ENCODE measurements around the gene FKBP9. TPM values are rescaled to one million over a fixed set of nuclear protein-coding genes. Genes with fewer than 3 reads are reported as not detected.
"Not testable (repeated sequence)": the region's sequence is repeated elsewhere in the genome, so short reads cannot be mapped to it uniquely, and the experiment has no call there.

FKBP9 gene
- total RNA-seq, 2 donors from 2014 or later, result 0.61 to 0.74 TPM

- no peaks in the 10 kb centered on the region for H3K9me3 Mint-ChIP-seq
- H3K4me3 Mint-ChIP-seq, result peak overlapping the region; percentile 100
- H3K36me3 Mint-ChIP-seq, result no peaks in the 10 kb centered on the region
- peaks cover 16% of the 10 kb centered on the region in 2 donors for H3K4me1 Mint-ChIP-seq (ENCODE audit: low read depth in 2 of 2)
- DNase-seq (ENCODE audit: low spot score), result no peak
- peak overlapping the region in 1 of 2 donors; percentile 84 for H3K27ac Mint-ChIP-seq
- ATAC-seq, result no peak
- H3K27me3 Mint-ChIP-seq, result peaks cover 0 to 7% of the 10 kb centered on the region in 2 donors
Measured at GRCh38 chr7:32941181-32941580, 16.1 kb upstream of the FKBP9 start.

GRCh38 chr7:32941681-32942414 lies 15.4 kb upstream of the FKBP9 start:
- Mint-ChIP-seq H3K9me3 (no peaks in the 10 kb centered on the region), H3K27me3 (peaks cover 0 to 7% of the 10 kb centered on the region in 2 donors), H3K4me3 (peak overlapping the region; percentile 100), H3K4me1 (ENCODE audit: low read depth in 2 of 2) (peaks cover 16% of the 10 kb centered on the region in 2 donors), H3K27ac (peak overlapping the region; percentile 84), H3K36me3 (no peaks in the 10 kb centered on the region)
- ATAC-seq (no peak), DNase-seq (ENCODE audit: low spot score) (no peak)

GRCh38 chr7:32942415-32943251 lies 14.6 kb upstream of the FKBP9 start:
- Mint-ChIP-seq H3K9me3 (no peaks in the 10 kb centered on the region), H3K36me3 (peaks cover 1% of the 10 kb centered on the region), H3K27ac (peak overlapping the region; percentile 84), H3K4me1 (ENCODE audit: low read depth in 2 of 2) (peaks cover 16% of the 10 kb centered on the region in 2 donors), H3K27me3 (peaks cover 0 to 7% of the 10 kb centered on the region in 2 donors), H3K4me3 (peak overlapping the region; percentile 100)
- peak; percentile 78 for DNase-seq (ENCODE audit: low spot score)
- ATAC-seq, result peak; percentile 94 to 95

- ATAC-seq (no peak), DNase-seq (ENCODE audit: low spot score) (no peak)
- H3K4me1 Mint-ChIP-seq (ENCODE audit: low read depth in 2 of 2), result peaks cover 16% of the 10 kb centered on the region in 2 donors
Measured at GRCh38 chr7:32943252-32944030, 13.8 kb upstream of the FKBP9 start.

GRCh38 chr7:32947420-32947983 lies 9.7 kb upstream of the FKBP9 start:
- Mint-ChIP-seq H3K4me1 (ENCODE audit: low read depth in 2 of 2) (no peaks in the 10 kb centered on the region), H3K4me3 (no peak overlapping the region), H3K36me3 (peaks cover 12% of the 10 kb centered on the region), H3K27ac (no peak overlapping the region), H3K27me3 (peaks cover 10 to 11% of the 10 kb centered on the region in 2 donors), H3K9me3 (peaks cover 2% of the 10 kb centered on the region)
- DNase-seq (ENCODE audit: low spot score) (no peak), ATAC-seq (no peak)

More at GRCh38 chr7:32943252-32944030, 13.8 kb upstream of the FKBP9 start:
- Mint-ChIP-seq H3K4me3 (peak overlapping the region; percentile 41), H3K27ac (no peak overlapping the region), H3K9me3 (peaks cover 2% of the 10 kb centered on the region), H3K27me3 (peaks cover 7 to 9% of the 10 kb centered on the region in 2 donors), H3K36me3 (peaks cover 9% of the 10 kb centered on the region)

- Mint-ChIP-seq H3K27ac (no peak overlapping the region), H3K27me3 (peaks cover 10 to 11% of the 10 kb centered on the region in 2 donors), H3K4me3 (no peak overlapping the region), H3K4me1 (ENCODE audit: low read depth in 2 of 2) (no peaks in the 10 kb centered on the region), H3K36me3 (peaks cover 12% of the 10 kb centered on the region), H3K9me3 (peaks cover 2% of the 10 kb centered on the region)
- peak in 1 of 2 donors; percentile 13 for ATAC-seq
- DNase-seq (ENCODE audit: low spot score), result no peak
Measured at GRCh38 chr7:32948202-32948601, 9.0 kb upstream of the FKBP9 start.

- H3K4me3 Mint-ChIP-seq, result no peak overlapping the region
- H3K27ac Mint-ChIP-seq, result no peak overlapping the region
- H3K27me3 Mint-ChIP-seq, result peaks cover 5 to 11% of the 10 kb centered on the region in 2 donors
- DNase-seq (ENCODE audit: low spot score) (no peak), ATAC-seq (no peak)
- H3K36me3 Mint-ChIP-seq, result peaks cover 8% of the 10 kb centered on the region
- H3K4me1 Mint-ChIP-seq (ENCODE audit: low read depth in 2 of 2), result peaks cover under 1 to 1% of the 10 kb centered on the region in 2 donors
- peaks cover 2% of the 10 kb centered on the region for H3K9me3 Mint-ChIP-seq
Measured at GRCh38 chr7:32952876-32953275, 4.4 kb upstream of the FKBP9 start.

GRCh38 chr7:32958046-32959025 lies 1.1 kb downstream of the FKBP9 start:
- DNase-seq (ENCODE audit: low spot score), result no peak
- H3K4me1 Mint-ChIP-seq (ENCODE audit: low read depth in 2 of 2), result peaks cover 4 to 6% of the 10 kb centered on the region in 2 donors
- peaks cover 15 to 24% of the 10 kb centered on the region in 2 donors for H3K27me3 Mint-ChIP-seq
- H3K9me3 Mint-ChIP-seq, result no peaks in the 10 kb centered on the region
- H3K36me3 Mint-ChIP-seq, result no peaks in the 10 kb centered on the region
- no peak for ATAC-seq
- H3K27ac Mint-ChIP-seq, result no peak overlapping the region
- H3K4me3 Mint-ChIP-seq, result peak overlapping the region; percentile 86

GRCh38 chr7:32963880-32964301 lies 6.7 kb downstream of the FKBP9 start:
- H3K4me3 Mint-ChIP-seq; H3K4me1 Mint-ChIP-seq (ENCODE audit: low read depth in 2 of 2); H3K36me3 Mint-ChIP-seq; ATAC-seq; H3K9me3 Mint-ChIP-seq; H3K27ac Mint-ChIP-seq; DNase-seq (ENCODE audit: low spot score): not testable (repeated sequence)
- H3K27me3 Mint-ChIP-seq, result peaks cover 13 to 28% of the 10 kb centered on the region in 2 donors

- peak; percentile 81 to 83 for ATAC-seq
- H3K4me1 Mint-ChIP-seq (ENCODE audit: low read depth in 2 of 2); H3K27ac Mint-ChIP-seq; DNase-seq (ENCODE audit: low spot score); H3K36me3 Mint-ChIP-seq; H3K9me3 Mint-ChIP-seq: not testable (repeated sequence)
- peaks cover 13 to 25% of the 10 kb centered on the region in 2 donors for H3K27me3 Mint-ChIP-seq
- peak overlapping the region; percentile 23 for H3K4me3 Mint-ChIP-seq
Measured at GRCh38 chr7:32964461-32965159, 7.4 kb downstream of the FKBP9 start.

GRCh38 chr7:32966489-32967267 lies 9.4 kb downstream of the FKBP9 start:
- H3K4me3 Mint-ChIP-seq, result not testable (repeated sequence)

More at GRCh38 chr7:32966489-32967267, 9.4 kb downstream of the FKBP9 start:
- not testable (repeated sequence) for DNase-seq (ENCODE audit: low spot score); ATAC-seq; H3K4me1 Mint-ChIP-seq (ENCODE audit: low read depth in 2 of 2); H3K36me3 Mint-ChIP-seq; H3K9me3 Mint-ChIP-seq; H3K27ac Mint-ChIP-seq
- peaks cover 6 to 18% of the 10 kb centered on the region in 2 donors for H3K27me3 Mint-ChIP-seq

All from natural killer cell treated with Interleukin-12 subunit alpha and Interleukin-12 subunit beta and Interleukin-15 and Interleukin-18, amount 100 ng/mL, for 72 hours (primary cell).